ENCODE measurements around the gene SLC39A9.
A peak's percentile ranks its signal among the peaks of the same experiment; 100 is the strongest.
"Not testable (repeated sequence)": the region's sequence is repeated elsewhere in the genome, so short reads cannot be mapped to it uniquely, and the experiment has no call there.

SLC39A9 gene

GRCh38 chr14:69400154-69400553 is 1.7 kb downstream of the SLC39A9 start:
- peak overlapping the region; percentile 77 for H3K4me3 ChIP-seq (ENCODE audit: low read depth, low read length)
- no peak for TF ChIP-seq CTCF (conservative IDR thresholded peaks at IDR 0.05; ENCODE audit: low read depth, low read length)
- no peak for DNase-seq (ENCODE audit: low read depth)

- H3K4me3 ChIP-seq (ENCODE audit: low read depth, low read length): no peak overlapping the region
- DNase-seq (ENCODE audit: low read depth): no peak
- no peak for TF ChIP-seq CTCF (conservative IDR thresholded peaks at IDR 0.05; ENCODE audit: low read depth, low read length)
These were observed 3.3 kb downstream of the SLC39A9 start for GRCh38 chr14:69401841-69402240.

GRCh38 chr14:69404478-69404877 is 6.0 kb downstream of the SLC39A9 start:
- no peak for TF ChIP-seq CTCF (conservative IDR thresholded peaks at IDR 0.05; ENCODE audit: low read depth, low read length)
- no peak for DNase-seq (ENCODE audit: low read depth)
- H3K4me3 ChIP-seq (ENCODE audit: low read depth, low read length): no peak overlapping the region

GRCh38 chr14:69404883-69405282 is 6.4 kb downstream of the SLC39A9 start:
- DNase-seq (ENCODE audit: low read depth): no peak
- no peak for TF ChIP-seq CTCF (conservative IDR thresholded peaks at IDR 0.05; ENCODE audit: low read depth, low read length)

GRCh38 chr14:69405762-69406161 is 7.3 kb downstream of the SLC39A9 start:
- no peak for TF ChIP-seq CTCF (conservative IDR thresholded peaks at IDR 0.05; ENCODE audit: low read depth, low read length)
- H3K4me3 ChIP-seq (ENCODE audit: low read depth, low read length): no peak overlapping the region
- DNase-seq (ENCODE audit: low read depth): no peak

More at GRCh38 chr14:69404883-69405282, 6.4 kb downstream of the SLC39A9 start:
- H3K4me3 ChIP-seq (ENCODE audit: low read depth, low read length): no peak overlapping the region

GRCh38 chr14:69408331-69408960 is 10.0 kb downstream of the SLC39A9 start:
- no peak overlapping the region for H3K4me3 ChIP-seq (ENCODE audit: low read depth, low read length)
- TF ChIP-seq CTCF (conservative IDR thresholded peaks at IDR 0.05; ENCODE audit: low read depth, low read length): no peak
- DNase-seq (ENCODE audit: low read depth): no peak

- TF ChIP-seq CTCF (conservative IDR thresholded peaks at IDR 0.05; ENCODE audit: low read depth, low read length): no peak
- H3K4me3 ChIP-seq (ENCODE audit: low read depth, low read length): no peak overlapping the region
- no peak for DNase-seq (ENCODE audit: low read depth)
These were observed 15.0 kb downstream of the SLC39A9 start for GRCh38 chr14:69413483-69413882.

- H3K4me3 ChIP-seq (ENCODE audit: low read depth, low read length); DNase-seq (ENCODE audit: low read depth): not testable (repeated sequence)
These were observed 17.6 kb downstream of the SLC39A9 start for GRCh38 chr14:69416087-69416486.

Data from choroid plexus epithelial cell (primary cell).